HG02943 (cell line): ENCODE data around the gene PLEK.
"Not testable (repeated sequence)": the region's sequence is repeated elsewhere in the genome, so short reads cannot be mapped to it uniquely, and the experiment has no call there.

ENCODE experiments used
- ATAC-seq: cut with Tn5 transposase; IDR thresholded peaks from one replicate; pipeline ENCODE4 v1.9.1; 2021; ENCODE audit warnings: mild to moderate bottlenecking, low read depth, moderate library complexity; ENCODE audit not compliant: unreplicated experiment

The PLEK gene

DNA sequence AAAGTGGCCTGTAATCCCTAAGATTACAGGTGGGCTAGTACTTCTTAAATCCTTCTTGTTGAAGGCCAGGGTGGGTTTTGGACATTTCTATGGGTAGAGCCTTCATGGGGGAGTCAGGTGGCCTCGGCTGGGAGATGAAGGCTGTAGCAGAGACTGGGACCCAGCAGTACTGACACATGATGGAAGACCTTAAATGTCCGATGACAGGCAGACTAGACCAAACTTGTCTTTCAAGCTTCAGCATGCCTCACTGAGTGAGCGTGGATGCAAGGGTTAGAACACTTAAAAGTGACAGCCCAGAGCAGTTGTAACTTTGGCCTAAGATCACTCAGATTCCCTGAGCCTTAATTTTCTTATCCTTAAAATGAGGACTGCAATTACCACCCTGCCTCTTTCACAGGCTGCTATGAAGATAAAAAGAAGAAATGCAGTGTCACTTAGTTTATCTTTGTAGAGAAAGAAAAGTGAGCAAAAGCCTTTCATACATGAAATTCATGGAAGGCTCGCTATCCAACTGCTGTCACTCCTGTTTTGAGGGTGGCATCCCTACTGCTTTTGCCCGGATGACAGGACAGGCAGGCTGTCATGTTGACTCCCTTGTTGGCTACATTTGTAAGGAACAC is 19.5 kb downstream of the PLEK start:
- ATAC-seq: no peak

DNA sequence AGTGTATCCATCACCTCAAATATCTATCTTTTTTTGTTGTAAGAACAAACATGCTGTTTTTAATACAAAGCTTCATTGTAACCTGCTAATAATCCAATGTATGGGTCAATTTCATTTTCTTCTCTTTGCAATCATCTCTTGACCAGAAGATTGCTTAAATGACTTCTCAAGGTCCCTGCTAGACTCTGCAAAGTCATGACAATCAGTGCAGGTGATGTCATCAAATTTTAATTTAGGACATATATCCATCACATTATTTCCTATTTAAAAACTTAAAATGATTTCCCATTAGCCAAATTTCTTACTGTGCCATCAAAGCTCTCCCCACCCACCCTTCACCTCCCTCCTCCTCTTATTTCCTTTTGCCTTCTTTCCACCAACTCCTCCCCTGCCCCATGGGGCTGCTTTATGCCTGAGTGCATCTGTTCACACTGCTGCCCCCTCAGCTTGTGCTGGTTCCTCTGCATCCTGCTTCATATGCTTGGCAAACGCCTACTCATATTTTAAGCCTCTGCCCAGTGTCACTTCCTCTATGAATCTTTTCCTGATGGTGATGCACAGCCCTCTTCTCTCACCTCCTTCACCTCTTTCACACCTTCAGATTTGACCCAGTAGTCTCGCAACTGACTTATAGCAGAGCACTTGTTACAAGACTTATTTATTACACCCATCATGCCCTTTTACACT is 20.3 kb downstream of the PLEK start:
- ATAC-seq: no peak

DNA sequence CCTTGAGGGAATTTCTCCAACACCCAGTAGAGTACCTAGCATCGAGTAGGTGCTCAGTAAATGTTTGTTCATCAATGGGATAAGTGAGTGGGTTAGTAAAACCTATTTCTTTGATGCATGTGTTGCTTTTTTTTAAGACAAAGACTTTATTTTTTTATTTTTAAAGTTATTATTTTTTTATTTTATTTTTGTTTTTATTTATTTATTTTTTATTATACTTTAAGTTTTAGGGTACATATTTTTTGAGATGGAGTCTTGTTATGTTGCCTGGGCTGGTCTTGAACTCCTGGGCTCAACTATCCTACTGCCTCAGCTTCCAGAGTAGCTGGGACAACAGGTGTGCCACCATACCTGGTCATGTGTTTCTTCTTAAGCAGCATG is 20.8 kb downstream of the PLEK start:
- ATAC-seq: no peak

DNA sequence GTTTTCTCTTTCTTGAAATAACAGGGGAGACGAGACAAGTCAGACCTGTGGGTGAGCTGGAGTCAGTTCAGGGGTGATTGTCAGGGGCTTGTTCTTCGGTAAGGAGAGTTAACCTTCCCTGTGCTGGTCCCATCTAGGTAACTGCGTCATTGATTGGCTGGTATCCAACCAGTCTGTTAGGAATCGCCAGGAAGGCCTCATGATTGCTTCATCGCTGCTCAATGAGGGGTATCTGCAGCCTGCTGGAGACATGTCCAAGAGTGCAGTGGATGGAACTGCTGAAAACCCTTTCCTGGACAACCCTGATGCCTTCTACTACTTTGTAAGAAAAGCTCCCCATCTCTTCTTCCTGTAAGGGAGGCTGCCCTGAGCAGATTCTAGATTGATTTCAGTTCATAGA is 21.3 kb downstream of the PLEK start:
- ATAC-seq: no peak

DNA sequence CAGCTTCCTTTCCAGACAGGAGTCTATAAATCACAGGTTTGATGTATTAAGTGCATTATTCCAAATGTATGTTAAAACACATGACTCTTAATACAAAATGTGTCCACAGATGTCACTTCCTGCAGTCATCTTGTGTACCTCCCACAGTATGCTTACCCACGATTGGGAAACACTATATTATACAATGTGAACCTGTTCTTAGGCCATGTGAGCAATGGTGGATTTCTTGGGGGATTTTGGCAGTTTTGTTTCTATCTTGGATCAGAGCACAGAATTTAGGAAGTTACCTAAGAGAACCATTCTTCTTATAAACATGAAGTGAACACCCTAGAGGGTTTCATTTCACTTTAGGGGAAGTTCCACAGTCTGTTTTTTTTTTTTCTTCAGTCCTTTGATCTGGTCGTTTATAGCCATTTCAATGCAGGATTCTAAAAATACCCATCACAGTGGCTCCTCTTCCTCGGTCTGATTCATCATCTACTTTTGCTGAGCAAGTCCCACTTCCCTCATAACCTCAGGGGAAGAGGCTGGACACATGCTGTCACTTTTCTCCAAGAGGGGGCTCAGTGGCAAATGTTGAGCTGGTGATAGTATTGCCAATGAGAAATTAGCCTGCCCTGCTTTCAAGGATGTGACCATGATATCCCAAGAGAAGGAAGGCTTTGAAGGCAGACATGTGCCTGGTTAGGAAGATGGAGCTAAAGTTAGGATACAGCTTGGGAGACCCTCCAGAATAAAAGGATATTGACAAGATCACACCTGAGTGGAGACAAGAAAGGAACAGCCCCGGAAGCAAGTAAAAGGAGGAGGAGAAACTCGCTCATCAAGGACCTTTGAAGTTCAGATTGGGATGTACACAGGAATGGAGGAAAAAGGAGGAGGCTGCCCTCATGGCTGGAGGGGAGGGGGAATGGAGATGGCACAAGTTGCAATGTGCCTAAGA is 22.6 kb downstream of the PLEK start:
- peak; percentile 38 for ATAC-seq

DNA sequence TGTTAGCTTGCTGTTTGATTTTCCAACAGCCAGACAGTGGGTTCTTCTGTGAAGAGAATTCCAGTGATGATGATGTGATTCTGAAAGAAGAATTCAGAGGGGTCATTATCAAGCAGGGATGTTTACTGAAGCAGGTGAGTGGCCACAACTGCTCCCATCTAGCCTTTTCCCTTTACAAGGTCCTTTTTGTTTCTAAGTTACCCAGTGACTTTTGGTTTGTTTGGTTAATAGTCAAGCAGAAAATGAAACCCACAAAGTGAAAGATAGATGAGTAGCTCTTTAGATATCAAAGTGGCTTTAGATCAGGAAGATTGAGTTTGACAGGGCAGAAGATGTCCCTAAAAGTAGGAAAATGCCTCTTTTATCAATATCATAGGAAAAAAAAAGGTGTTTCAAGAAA is 23.3 kb downstream of the PLEK start:
- no peak for ATAC-seq

DNA sequence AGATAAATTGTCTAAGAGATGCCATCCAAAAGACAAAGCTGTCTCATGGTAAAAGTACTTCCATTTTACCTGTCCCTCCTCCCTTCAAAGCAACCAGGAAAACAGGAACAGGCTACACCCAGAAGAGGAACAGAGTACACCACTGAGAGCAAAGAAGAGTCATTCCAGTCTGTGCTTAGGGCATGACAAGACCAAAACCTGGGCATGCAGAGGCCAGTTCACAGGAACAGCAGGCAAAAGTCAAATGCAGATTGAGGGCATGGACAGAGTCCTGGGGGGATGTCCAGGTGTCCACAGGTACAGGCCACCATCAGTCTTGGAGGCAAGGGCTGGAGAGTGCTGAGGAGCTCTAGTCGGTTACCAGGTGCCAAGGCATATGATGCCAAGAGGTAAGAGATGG is 23.7 kb downstream of the PLEK start:
- no peak for ATAC-seq

DNA sequence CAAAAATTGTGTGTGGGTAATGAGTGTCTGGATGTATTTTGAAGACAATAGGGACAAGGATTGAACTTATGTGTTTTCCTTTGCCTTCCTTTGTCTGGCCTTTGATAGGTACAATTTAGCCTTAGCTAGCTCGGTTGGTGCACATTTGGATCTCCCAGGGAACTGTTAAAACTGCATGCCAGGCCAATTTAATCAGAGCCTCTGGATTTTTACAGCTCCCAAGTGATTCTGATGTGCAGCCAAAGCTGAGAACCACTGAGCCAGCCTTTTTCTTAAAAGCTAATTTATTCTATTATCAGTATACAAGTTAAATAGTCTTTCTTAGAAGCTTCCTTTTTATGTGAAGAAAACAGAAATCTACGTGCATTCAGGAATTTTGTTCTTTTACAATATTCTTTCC is 25.0 kb downstream of the PLEK start:
- ATAC-seq: no peak

DNA sequence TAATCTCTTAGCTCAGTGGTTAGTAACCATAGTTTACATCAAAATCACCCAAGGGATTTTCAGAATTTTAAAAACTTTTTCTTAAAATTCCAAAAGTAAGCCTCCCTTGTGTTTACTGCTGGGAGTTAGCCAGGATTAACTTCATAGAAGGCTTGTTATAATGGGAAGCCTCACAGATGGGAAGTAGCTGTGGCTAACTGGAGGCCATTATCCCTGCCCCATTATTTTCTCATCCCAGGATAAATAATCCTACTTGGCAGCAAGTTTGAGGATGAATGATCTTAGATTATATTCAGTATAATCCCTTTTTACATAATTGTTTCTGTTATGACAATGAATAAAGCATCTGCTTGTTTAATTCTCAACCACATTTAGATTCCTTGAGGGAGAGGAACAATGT is 25.5 kb downstream of the PLEK start:
- ATAC-seq: no peak

DNA sequence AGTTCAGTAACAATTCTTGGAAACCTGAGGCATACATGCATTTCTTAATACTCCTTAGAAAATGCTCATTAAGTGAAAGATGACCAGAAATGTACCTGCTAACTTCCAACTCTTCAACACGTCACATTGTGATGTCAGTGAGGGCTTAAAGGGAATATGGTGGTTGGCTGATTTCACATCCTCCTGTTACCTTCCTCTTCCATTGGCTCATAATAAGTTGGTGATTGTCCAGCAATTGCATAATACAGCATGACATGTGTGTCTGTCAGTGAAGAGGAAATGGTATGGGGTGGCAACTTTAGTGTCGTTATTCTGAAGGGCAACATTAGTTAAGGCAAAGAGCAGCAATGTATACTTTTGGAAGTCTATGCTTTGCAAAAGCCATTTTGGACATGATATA is 26.0 kb downstream of the PLEK start:
- no peak for ATAC-seq

DNA sequence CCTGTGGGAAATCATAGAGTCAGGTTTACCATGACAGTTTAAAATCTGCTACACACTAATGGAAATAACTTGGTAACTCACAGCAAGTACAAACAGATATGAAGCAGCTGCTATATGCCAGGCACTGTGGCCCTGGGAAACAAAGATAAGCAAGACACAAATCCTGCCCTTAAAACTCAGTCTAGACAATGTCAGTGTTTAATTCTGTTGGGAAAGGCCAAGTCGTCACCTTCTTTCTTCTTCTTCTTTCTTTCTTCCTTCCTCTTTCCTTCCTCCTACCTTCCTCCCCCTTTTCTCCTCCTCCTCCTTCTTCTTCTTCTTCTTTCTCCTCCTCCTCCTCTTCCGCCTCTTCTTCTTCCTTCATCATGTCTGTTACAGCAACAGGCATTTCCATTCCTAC is 26.8 kb downstream of the PLEK start:
- no peak for ATAC-seq

DNA sequence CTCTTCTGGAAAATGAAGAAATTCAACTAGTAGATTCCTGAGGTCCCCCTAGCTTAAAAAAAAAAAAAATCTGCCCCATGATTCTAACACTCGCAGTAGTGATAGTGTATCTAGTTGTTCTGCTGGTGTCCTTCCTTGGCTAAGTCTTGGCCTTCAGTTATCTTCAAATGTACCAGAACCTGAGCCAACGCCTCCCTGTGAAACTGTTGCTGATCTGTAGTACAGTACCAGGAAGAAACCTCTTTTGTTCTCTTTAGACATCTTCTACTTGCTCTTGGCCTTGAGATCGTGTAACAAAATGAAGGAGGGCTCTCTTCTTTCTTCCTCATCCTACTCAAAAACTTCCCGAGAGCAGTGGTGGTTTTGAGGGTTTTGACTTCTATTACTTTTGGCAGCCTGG is 31.0 kb downstream of the PLEK start:
- ATAC-seq: no peak

DNA sequence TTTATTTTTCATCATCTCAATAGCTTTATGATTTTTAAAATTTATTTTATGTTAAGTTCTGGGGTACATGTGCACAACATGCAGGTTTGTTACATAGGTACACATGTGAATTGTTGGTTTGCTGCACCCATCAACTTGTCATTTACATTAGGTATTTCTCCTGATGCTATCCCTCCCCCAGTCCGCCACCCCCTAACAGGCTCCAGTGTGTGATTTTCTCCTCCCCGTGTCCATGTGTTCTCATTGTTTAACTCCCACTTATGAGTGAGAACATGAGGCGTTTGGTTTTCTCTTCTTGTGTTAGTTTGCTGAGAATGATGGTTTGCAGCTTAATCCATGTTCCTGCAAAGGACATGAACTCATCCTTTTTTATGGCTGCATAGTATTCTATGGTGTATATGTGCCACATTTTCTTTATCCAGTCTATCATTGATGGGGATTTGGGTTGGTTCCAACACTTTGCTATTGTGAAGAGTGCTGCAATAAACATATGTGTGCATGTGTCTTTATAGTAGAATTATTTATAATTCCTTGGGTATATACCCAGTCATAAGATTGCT is 32.7 kb downstream of the PLEK start:
- ATAC-seq: not testable (repeated sequence)

DNA sequence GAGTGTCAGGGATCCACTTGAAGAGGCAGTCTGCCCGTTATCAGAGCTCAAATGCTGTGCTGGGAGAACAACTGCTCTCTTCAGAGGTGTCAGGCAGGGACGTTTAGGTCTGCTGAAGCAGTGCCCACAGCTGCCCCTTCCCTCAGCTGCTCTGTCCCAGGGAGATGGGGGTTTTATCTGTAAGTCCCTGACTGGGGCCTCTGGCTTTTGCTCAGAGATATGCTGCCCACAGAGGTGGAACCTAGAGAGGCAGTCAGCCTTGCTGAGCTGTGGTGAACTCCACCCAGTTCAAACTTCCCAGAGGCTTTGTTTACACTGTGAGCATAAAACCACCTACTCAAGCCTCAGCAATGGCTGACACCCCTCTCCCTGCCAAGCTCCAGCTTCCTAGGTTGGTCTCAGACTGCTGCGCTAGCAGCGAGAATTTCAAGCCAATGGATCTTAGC is 38.1 kb downstream of the PLEK start:
- no peak for ATAC-seq

DNA sequence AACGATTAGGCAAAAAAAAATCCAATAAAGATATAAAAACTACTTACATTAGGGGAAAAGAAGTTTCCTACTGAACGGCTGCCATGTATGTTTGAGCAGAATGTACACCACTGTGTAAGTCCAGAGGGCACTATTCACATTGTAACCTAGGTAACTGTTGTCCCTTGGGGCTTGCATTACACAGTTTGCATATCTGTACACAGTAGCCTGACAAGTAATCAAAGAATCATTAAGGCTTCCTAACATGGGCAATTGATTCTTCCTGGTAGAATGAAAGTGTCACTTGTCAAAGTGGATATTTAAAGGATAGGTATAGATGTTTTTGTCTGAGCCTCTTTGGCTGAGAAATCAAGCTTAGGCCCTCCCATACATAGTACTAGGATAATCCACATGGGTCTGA is 39.1 kb downstream of the PLEK start:
- ATAC-seq: no peak

DNA sequence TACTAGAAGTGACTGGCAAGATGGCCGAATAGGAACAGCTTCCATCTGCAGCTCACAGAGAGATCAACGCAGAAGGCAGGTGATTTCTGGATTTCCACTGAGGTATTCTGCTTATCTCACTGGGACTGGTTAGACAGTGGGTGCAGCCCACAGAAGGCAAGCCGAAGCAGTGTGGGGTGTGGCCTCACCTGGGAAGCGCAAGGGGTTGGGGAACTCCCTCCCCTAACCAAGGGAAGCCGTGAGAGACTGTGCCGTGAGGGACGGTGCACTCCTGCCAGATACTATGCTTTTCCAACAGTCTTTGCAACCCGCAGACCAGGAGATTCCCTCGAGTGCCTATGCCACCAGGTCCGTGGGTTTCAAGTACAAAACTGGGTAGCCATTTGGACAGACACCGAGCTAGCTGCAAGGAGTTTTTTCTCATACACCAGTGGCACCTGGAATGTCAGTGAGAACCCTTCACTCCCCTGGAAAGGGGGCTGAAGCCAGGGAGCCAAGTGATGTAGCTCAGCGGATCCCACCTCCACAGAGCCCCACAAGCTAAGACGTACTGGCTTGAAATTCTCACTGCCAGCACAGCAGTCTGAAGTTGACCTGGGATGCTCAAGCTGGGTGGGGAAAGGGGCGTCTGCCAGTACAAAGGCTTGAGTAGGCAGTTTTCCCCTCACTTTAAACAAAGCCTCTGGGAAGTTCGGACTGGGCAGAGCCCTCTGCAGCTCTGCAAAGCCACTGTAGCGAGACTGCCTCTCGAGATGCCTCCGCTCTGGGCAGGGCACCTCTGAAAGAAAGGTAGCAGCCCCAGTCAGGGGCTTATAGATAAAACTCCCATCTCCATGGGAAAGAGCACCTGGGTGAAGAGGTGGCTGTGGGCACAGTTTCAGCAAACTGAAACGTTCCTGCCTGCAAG is 40.1 kb downstream of the PLEK start:
- ATAC-seq: no peak

DNA sequence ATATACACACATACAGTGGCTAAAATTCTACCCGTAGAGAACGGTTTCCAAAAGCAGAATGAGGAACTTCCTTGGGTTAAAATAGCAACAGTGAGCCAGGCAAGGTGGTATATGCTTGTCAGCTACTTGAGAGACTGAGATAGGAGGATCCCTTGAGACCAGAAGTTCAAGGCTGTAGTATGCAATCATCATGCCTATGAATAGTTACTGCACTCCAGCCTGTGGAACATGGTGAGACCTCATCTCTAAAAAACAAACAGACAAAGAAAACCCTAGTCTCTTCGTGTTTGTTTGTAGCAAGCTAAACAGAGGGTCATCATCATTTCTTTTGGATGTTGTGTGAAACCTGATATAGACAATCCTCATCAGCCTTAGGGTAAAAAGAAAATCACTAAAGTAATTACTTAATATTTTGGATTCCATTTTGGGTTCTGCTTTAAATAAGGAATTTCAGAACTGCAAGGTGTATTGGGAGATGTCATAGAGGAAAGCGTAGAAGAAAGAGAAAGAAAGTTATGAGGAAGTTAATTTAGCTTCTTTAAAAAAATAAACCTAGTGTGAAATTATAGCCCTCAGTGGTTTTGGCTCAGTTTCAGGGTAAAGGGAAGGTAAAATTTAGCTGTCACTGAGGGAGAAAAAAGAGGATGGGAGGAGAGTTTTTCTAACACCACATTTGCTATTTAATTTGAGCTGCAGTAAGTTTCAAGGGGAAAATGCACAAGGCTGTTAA is 46.5 kb downstream of the PLEK start:
- ATAC-seq: peak; percentile 85

DNA sequence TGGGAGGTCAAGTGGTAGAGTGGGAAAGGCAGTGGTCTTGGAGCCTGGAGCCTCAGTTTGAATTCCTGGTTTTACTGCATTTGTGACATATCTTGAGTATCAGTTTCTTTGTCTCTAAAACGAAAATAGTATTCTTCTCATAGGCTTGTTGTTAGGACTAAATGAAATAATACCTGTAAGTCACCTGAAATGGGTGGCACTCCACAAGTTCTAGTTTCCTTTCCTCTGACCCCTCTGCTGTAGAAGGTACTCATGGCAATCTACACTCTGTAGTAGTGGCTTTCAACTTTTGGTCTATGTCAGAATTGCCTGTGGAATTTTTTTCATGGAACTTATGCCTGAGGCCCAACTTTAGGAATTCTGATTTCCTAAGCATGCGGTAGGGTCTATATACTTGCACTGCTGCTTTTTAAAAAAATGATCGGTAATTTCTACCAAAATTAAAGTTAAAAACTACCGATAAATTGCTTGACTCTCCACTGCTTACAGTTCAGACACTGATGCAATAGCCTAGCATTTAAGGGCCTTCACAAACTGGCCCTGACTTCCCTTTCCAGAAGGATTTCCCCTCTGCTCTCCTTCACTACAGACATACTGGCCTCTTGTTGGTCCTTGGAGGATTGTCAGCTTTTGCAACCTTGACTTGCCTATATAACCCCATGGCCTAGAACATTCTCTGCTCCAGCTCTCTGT is 47.2 kb downstream of the PLEK start:
- ATAC-seq: no peak

DNA sequence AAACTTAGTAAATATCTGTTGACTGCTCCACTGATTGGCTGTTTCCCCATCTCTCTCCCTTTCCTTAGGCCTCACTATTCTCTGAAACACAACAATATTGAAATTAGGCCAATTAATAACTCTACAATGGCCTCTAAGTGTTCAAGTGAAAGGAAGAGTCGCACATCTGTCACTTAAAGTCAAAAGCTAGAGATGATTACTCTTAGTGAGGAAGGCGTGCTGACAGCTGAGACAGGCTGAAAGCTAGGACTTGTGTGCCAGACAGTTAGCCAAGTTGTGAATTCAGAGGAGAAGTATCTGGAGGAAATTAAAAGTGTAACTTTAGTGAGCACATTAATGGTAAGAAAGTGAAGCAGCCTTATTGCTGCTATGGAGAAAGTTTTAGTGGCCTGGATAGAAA is 48.4 kb downstream of the PLEK start:
- no peak for ATAC-seq
